CD4-positive, alpha-beta T cell (primary cell): Measurements from ENCODE around the gene RBM17. TPM values are rescaled to one million over a fixed set of nuclear protein-coding genes. Genes with fewer than 3 reads are reported as not detected.

Experiments used
- ATAC-seq: fragments of 200-7000 bp; cut with Tn5 transposase; one replicate; pipeline ENCODE4 v1.10.0; 2022; ENCODE audit warnings: mild to moderate bottlenecking; ENCODE audit not compliant: poor library complexity
- CTCF ChIA-PET: fragments of 350-600 bp; sonication (Branson Sonifier 250); formaldehyde crosslinking; loops from one replicate; lab custom pipeline; 2021; ENCODE audit warnings: antibody characterized with exemption, inconsistent platforms; lab: Charles Lee
- POLR2A ChIA-PET: fragments of 350-600 bp; sonication (Branson Sonifier 250); formaldehyde crosslinking; loops from one replicate; lab custom pipeline; 2021; ENCODE audit warnings: antibody characterized with exemption, inconsistent platforms; lab: Charles Lee
- DNase-seq, 14 experiments: peaks; one replicate each; pipeline ENCODE4 v3.0.0-alpha.2; 2013 to 2020; ENCODE audit warnings: mixed read lengths in 2 of 14
- H3K27ac ChIP-seq, 2 donors: one replicate each; pipeline versions ENCODE4 v1.5.1 to v1.7.0; 2013; ENCODE audit warnings: low read length in 2 of 2, low read depth in 1 of 2, mild to moderate bottlenecking in 1 of 2
- H3K27me3 ChIP-seq, 2 experiments: 1 replicate in 1 of 2; 2 replicates in 1 of 2; pipeline versions ENCODE4 v1.6.1 to v1.7.0; 2013; ENCODE audit warnings: low read length in 2 of 2, control low read depth in 1 of 2, mild to moderate bottlenecking in 1 of 2, moderate library complexity in 1 of 2; ENCODE audit not compliant: insufficient read depth in 2 of 2, control insufficient read depth in 1 of 2
- H3K36me3 ChIP-seq: one replicate; pipeline ENCODE4 v1.6.1; 2013; ENCODE audit warnings: low read length, control low read depth; ENCODE audit not compliant: insufficient read depth
- H3K4me1 ChIP-seq: one replicate; pipeline ENCODE4 v1.6.1; 2013; ENCODE audit warnings: low read length, control low read depth; ENCODE audit not compliant: insufficient read depth
- H3K4me3 ChIP-seq: one replicate; pipeline ENCODE4 v1.5.1; 2013; ENCODE audit warnings: mild to moderate bottlenecking, low read length, moderate library complexity
- H3K9me3 ChIP-seq, 2 experiments: 1 replicate in 1 of 2; 2 replicates in 1 of 2; pipeline versions ENCODE4 v1.6.1 to v1.7.0; 2013; ENCODE audit warnings: low read length in 2 of 2, mild to moderate bottlenecking in 2 of 2, control low read depth in 1 of 2, moderate library complexity in 1 of 2; ENCODE audit not compliant: control insufficient read depth in 1 of 2, insufficient read depth in 1 of 2
- H3K27ac Mint-ChIP-seq: one replicate; pipeline ENCODE4 v1.8.0; 2020; ENCODE audit warnings: mixed read lengths
- H3K27me3 Mint-ChIP-seq: one replicate; pipeline ENCODE4 v1.8.0; 2021; ENCODE audit warnings: mixed read lengths
- H3K36me3 Mint-ChIP-seq: one replicate; pipeline ENCODE4 v1.8.0; 2021; ENCODE audit warnings: low read depth, mixed read lengths
- H3K4me1 Mint-ChIP-seq: one replicate; pipeline ENCODE4 v1.8.0; 2021; ENCODE audit warnings: low read depth, mixed read lengths
- H3K4me3 Mint-ChIP-seq: one replicate; pipeline ENCODE4 v1.8.0; 2020; ENCODE audit warnings: mild to moderate bottlenecking, mixed read lengths
- H3K9me3 Mint-ChIP-seq: one replicate; pipeline ENCODE4 v1.8.0; 2020; ENCODE audit warnings: mixed read lengths
- CTCF ChIP-seq: fragments of 200-600 bp; IDR thresholded peaks from one replicate; pipeline ENCODE4 v1.8.0; 2022; ENCODE audit warnings: antibody characterized with exemption, mild to moderate bottlenecking
- intact Hi-C, 2 experiments: fragments of 100-400 bp; cut with DNase I in 1 of 2; cut with micrococcal nuclease in 1 of 2; formaldehyde crosslinking; loops; one replicate each; pipeline versions ENCODE4 v1.15.1 to v1.9.0; 2023 to 2025; cut with DNase I, micrococcal nuclease
- total RNA-seq, 174 experiments: library from RNA in 2 of 174; stranded (reverse) in 2 of 174; gene quantifications; one replicate each; pipeline ENCODE4 v1.2.3 and lab custom pipeline; 2021 to 2026

The RBM17 gene
- total RNA-seq, 2 experiments from 2014 or later, result 143 to 150 TPM

GRCh38 chr10:6142644-6143043, 53.8 kb downstream of the RBM17 start:
- H3K9me3 Mint-ChIP-seq, result no peaks in the 10 kb centered on the region
- no peak overlapping the region for H3K4me3 ChIP-seq
- ChIA-PET POLR2A (interaction anchor here (0.8 to 1.3 kb wide), 2 partner anchors 21 to 30 kb away, joined by 3 to 4 read pairs; no protein-coding TSS in a partner anchor), CTCF (interaction anchor here (1.5 kb wide), 1 partner anchor 9 kb away, joined by 5 read pairs; no protein-coding TSS in a partner anchor)
- H3K27me3 ChIP-seq, result no peaks in the 10 kb centered on the region
- H3K36me3 ChIP-seq, result peaks cover 4% of the 10 kb centered on the region
- DNase-seq (no peak), ATAC-seq (no peak)
- H3K4me1 Mint-ChIP-seq, result peaks cover 50% of the 10 kb centered on the region
- H3K36me3 Mint-ChIP-seq, result peaks cover 6% of the 10 kb centered on the region
- no peak for TF ChIP-seq CTCF
- H3K4me1 ChIP-seq, result peaks cover 73% of the 10 kb centered on the region
- H3K9me3 ChIP-seq, result no peaks in the 10 kb centered on the region
- H3K27ac Mint-ChIP-seq, result peak overlapping the region; percentile 77
- no peak overlapping the region for H3K27ac ChIP-seq
- intact Hi-C loops, result no loop called here
- no peaks in the 10 kb centered on the region for H3K27me3 Mint-ChIP-seq
- peak overlapping the region; percentile 89 for H3K4me3 Mint-ChIP-seq

DNA sequence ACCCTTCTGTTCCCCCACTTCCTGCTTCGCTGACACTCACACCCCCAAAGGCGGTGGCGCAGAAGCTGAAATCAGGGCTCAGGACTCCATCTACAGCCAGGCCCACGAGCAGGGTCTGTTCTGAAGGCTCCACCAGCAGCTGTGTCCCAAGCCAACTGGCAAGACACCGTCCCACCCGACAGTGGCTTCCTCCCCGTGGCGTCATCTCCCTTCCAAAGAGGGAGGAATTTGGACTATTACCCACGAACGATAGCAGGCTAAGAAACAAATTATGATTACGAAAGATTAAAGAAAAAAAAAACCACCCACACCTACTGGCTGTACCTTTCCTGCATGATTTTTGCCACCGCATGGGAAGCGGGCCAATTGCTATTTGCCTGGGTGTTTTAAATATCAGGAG, 54.3 kb downstream of the RBM17 start:
- no peak overlapping the region for H3K27ac ChIP-seq
- peaks cover 79% of the 10 kb centered on the region for H3K4me1 ChIP-seq
- intact Hi-C loops, result no loop called here

DNA sequence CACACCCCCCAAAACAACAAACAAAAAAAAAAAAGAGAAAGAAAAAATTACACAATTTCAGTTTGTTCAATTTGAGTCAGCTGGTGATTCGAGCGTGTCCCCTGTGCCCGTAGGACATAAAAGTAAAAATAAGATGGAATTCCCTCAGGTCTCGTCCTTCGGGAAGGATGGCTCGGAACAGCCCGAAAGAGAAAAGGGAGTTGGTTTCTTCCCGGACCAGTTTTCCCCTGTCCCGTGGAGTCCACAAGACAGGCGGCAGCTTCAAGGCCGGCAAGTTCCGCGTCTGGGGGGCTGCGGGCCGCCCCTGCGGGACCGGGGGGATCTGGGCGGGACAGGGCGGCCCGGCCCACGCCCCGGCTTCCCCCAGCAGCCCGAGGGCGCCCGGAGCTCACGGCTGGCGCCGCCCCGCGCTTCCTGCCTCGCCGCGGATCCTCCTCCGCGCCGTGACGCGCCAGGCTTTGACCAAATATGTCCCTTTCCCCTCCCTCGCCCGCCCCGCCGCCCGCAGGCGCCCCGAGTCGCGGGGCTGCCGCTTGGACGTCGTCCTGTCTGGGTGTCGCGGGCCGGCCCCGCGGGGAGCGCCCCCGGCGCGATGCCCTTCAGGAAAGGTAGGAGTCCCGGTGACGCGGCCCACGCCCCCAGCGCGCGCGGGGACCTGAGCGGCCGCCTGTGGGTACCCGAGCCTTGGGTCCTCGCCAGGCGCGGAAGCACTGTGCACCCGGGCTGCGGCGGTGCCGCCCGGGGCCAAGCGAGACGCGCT, 55.8 kb downstream of the RBM17 start:
- CTCF ChIA-PET, result interaction anchor here (0.7 to 2.8 kb wide), 2 partner anchors 58 to 257 kb away, joined by 3 to 9 read pairs; partner anchors contain the start of gene PFKFB3
- Histone ChIP-seq H3K36me3 (peaks cover 11% of the 10 kb centered on the region), H3K4me1 (peaks cover 89% of the 10 kb centered on the region), H3K4me3 (peak overlapping the region; percentile 75), H3K27ac (peak overlapping the region; percentile 70 to 77), H3K27me3 (no peaks in the 10 kb centered on the region), H3K9me3 (no peaks in the 10 kb centered on the region)
- peak overlapping the region; percentile 90 for H3K27ac Mint-ChIP-seq
- no peaks in the 10 kb centered on the region for H3K9me3 Mint-ChIP-seq
- intact Hi-C loops, result loop anchor here (2.0 kb wide), 3 partner anchors 18 to 56 kb away; partner anchors contain the start of gene RBM17 (in 1 of the 2)
- H3K4me3 Mint-ChIP-seq, result peak overlapping the region; percentile 89
- H3K4me1 Mint-ChIP-seq, result peaks cover 66% of the 10 kb centered on the region
- DNase-seq (peak; percentile 71 to 94 (median 85)), ATAC-seq (peak; percentile 90)
- no peaks in the 10 kb centered on the region for H3K27me3 Mint-ChIP-seq
- POLR2A ChIA-PET, result interaction anchor here (0.6 to 8.7 kb wide), 15 partner anchors 8 to 265 kb away, joined by 3 to 71 read pairs (median 5); partner anchors contain the start of gene PFKFB3
- TF ChIP-seq CTCF, result no peak
- H3K36me3 Mint-ChIP-seq, result peaks cover 11% of the 10 kb centered on the region

More for the DNA sequence above, 54.3 kb downstream of the RBM17 start:
- H3K4me3 ChIP-seq, result no peak overlapping the region
- Mint-ChIP-seq H3K27ac (peak overlapping the region; percentile 90), H3K27me3 (no peaks in the 10 kb centered on the region), H3K36me3 (peaks cover 6% of the 10 kb centered on the region), H3K9me3 (no peaks in the 10 kb centered on the region), H3K4me1 (peaks cover 56% of the 10 kb centered on the region), H3K4me3 (peak overlapping the region; percentile 89)
- no peak for ATAC-seq
- no peaks in the 10 kb centered on the region for H3K27me3 ChIP-seq
- POLR2A ChIA-PET, result interaction anchor here (0.8 to 1.9 kb wide), 3 partner anchors 21 to 59 kb away, joined by 3 to 23 read pairs (median 4); partner anchors contain the start of gene PFKFB3
- H3K36me3 ChIP-seq, result peaks cover 10% of the 10 kb centered on the region
- H3K9me3 ChIP-seq, result no peaks in the 10 kb centered on the region
- no peak for TF ChIP-seq CTCF
- no peak for DNase-seq
- CTCF ChIA-PET, result interaction anchor here (1.5 kb wide), 1 partner anchor 8 kb away, joined by 5 read pairs; no protein-coding TSS in a partner anchor
